ENCODE measurements around the gene CACNA1C.

DNA sequence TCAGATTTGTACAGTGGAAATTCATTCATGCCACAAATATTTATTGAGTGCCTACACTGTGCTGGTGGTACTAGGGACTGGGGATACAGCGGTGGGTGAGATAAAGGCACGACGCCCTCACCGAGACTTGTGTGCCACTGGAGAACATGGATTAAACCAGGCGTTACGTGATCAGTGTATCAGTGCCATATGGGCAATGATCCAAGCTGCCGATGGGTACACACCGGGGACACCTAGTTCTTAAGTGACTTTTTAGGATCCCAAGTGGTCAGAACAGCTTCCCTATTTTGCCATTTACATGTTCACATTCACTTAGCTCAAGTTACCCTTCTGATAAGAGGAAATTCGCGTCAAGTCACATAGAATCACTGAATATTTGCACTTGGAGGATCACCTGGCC is 236.7 kb downstream of the CACNA1C start:
- no peak for TF ChIP-seq EZH2 (IDR thresholded peaks at IDR 0.05; ENCODE audit: borderline replicate concordance, low read depth, low read length, severe bottlenecking)
- TF ChIP-seq, protein P1, sequence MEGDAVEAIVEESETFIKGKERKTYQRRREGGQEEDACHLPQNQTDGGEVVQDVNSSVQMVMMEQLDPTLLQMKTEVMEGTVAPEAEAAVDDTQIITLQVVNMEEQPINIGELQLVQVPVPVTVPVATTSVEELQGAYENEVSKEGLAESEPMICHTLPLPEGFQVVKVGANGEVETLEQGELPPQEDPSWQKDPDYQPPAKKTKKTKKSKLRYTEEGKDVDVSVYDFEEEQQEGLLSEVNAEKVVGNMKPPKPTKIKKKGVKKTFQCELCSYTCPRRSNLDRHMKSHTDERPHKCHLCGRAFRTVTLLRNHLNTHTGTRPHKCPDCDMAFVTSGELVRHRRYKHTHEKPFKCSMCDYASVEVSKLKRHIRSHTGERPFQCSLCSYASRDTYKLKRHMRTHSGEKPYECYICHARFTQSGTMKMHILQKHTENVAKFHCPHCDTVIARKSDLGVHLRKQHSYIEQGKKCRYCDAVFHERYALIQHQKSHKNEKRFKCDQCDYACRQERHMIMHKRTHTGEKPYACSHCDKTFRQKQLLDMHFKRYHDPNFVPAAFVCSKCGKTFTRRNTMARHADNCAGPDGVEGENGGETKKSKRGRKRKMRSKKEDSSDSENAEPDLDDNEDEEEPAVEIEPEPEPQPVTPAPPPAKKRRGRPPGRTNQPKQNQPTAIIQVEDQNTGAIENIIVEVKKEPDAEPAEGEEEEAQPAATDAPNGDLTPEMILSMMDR (IDR thresholded peaks at IDR 0.05; ENCODE audit: borderline replicate concordance, extremely low read depth, low read length, poor library complexity, severe bottlenecking), result no peak

Measured in DND-41 (cell line).